Non-pigmented ciliary epithelial cell (primary cell): ENCODE measurements around the gene SRSF12.
"Not testable (repeated sequence)": the region's sequence is repeated elsewhere in the genome, so short reads cannot be mapped to it uniquely, and the experiment has no call there.

Experiments
- DNase-seq: peaks from one replicate; pipeline ENCODE4 v3.0.0-alpha.2; 2010; ENCODE audit warnings: low read depth

The SRSF12 gene

DNA sequence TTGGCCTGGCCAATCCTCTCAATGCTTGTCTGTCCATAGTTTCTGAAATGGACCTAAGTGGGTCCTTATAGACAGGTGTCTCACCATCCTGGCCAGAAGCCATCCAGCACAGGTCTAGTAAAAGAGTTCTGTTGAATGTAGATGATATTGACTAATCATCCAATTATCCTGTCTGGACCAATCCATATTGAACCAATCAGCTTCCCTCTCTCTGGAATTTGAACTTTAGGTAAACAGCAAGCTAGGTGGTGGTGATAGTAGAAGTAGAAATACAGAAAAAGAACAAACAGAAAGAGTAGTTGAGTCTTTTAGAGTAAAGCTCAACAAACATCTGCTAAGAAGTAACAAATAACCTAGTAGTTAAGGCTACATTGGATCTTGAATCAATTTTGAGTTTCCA lies 46.8 kb downstream of the SRSF12 start:
- no peak for DNase-seq

DNA sequence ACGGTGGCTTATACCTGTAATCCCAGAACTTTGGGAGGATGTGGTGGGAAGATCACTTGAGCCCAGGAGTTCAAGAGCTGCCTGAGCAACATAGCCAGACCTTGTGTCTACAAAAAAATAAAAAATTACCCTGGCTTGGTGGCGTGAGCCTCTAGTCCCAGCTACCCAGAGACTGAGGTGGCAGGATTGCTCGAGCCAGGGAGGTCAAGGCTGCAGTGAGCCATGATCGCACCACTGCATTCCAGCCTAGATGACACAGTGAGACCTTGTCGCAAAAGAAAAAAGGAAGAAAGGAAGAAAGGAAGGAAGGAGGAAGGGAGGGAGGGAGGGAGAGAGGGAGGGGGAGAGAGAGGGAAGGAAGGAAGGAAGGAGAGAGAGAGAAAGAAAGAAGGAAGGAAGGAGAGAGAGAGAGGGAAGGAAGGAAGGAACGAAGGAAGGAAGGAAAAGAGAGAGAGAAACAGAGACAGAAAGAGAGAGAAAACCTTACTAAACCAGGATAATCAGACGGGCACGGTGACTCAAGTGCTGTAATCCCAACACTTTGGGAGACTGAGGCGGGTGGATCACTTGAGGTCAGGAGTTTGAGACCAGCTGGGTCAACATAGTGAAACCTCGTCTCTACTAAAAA lies 48.2 kb downstream of the SRSF12 start:
- DNase-seq = no peak

DNA sequence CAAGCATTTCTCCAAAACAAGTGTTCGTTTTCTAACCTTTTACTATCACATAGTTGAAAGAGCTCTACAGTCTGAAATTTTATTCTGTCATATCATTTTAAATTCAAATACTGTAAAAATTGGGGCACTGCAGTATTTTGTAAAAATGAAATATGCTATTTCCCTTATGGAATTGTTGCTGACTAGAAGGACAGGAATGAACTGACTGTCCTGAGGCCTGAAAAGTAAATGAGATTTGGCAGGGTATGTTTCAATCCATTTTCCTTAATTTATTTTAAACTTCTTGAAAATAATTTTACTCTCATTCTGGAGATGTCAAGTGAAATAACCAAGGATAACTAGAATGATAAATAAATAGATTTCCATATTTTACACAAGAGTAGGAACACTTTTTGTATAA lies 49.2 kb downstream of the SRSF12 start:
- DNase-seq = no peak

DNA sequence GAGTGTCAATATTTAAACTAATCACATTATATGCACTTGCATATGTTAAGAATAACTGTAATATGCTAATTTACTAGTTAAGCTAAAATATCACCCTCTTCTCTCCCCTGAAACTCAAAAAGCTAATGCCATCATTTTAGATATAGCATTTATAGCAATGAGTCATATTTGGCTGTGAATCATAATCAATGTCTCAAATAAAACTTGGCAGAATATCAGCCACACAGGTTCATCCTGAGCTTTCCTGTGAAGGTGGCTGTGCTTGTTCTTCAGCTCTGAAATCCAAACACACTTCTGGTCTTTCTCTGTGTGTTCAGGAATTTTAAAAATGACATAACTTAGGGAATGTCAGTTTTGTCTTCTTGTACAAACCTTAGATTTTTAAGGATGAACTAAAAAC lies 50.1 kb downstream of the SRSF12 start:
- no peak for DNase-seq

DNA sequence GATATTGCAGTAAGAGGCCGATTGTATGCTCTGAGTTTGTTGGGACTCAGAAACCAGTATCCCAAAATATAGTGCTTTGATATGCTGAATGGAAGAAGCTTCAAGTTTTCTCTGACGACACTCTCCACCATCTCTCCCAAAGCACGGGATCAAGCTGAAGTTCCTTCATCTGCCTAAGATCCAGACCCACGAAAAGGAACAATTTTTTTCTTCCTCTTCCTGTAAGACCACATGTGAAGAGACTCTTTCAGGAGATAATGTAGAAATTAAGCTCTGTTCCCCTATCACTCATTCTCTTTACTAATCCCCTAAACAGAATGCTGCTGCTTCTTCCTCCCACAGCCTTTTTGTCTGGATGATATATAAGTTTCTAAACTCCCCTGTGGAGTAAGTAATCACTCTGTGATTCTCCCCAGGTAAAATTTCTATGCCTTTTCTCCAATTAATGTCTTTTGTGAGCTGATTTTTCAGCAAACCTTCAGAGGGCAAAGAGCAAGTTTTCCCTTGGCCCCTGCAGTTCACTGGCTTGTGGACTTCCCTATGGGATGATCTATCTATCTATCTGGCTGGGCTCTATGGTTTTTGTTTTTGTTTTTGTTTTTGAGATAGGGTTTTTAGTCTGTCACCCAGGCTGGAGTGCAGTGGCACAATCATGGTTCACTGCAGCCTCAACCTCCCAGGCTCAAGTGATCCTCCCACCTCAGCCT lies 50.8 kb downstream of the SRSF12 start:
- no peak for DNase-seq

DNA sequence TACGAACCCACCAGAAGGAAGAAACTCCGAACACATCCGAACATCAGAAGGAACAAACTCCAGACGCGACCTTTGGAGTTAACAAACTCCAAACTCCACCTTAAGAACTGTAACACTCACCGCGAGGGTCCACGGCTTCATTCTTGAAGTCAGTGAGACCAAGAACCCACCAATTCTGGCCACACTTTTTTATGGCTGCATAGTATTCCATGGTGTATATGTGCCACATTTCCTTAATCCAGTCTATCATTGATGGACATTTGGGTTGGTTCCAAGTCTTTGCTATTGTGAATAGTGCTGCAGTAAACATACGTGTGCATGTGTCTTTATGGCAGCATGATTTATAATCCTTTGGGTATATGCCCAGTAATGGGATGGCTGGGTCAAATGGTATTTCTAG lies 51.8 kb downstream of the SRSF12 start:
- not testable (repeated sequence) for DNase-seq

DNA sequence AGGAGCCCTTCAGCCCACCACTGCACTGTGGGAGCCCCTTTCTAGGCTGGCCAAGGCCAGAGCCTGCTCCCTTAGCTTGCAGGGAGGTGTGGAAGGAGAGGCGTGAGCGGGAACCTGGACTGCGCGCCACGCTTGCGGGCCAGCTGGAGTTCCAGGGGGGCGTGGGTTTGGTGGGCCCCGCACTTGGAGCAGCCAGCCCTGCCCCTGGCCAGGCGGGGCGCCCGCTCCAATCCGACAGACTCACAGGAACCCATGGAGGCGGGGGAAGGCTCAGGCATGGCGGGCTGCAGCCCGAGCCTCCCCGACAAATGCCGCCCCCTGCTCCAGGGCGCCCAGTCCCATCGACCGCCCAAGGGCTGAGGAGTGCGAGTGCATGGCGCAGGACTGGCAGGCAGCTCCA lies 52.9 kb downstream of the SRSF12 start:
- DNase-seq = not testable (repeated sequence)

DNA sequence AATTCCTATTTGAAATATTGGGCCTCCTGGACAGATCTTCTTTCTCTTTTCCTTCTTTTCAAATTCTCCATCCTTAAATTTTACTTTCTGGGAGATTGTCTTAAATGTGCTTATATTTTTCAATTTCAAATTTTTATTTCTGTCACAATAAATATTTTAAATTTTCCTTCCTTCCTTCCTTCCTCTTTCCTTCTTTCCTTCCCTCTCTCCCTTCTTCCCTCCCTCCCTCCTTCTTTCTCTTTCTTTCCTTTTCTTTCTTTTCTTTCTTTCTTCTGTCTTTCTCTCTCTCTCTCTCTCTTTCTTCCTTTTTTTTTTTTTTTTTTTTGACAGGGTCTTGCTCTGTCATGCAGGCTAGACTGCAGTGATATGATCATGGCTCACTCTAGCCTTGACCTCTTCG lies 54.0 kb downstream of the SRSF12 start:
- DNase-seq = no peak

DNA sequence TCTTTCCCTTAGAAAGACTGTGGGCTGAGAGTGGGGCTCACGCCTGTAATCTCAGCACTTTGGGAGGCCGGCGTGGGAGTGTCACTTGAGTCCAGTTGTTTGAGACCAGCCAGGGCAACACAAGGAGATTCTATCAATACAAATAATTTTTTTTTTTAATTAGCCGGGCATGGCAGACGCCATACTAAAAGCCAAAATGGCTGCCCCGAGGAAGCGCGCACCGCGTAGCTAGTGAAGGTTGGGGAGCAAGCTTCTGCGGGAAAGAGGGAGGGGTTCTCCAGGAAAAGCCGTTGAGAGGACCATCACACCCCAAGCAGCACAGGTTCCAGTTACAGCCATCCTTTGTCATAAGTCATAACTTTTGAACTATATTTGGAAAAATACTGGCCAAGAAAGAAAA lies 58.6 kb downstream of the SRSF12 start:
- no peak for DNase-seq

DNA sequence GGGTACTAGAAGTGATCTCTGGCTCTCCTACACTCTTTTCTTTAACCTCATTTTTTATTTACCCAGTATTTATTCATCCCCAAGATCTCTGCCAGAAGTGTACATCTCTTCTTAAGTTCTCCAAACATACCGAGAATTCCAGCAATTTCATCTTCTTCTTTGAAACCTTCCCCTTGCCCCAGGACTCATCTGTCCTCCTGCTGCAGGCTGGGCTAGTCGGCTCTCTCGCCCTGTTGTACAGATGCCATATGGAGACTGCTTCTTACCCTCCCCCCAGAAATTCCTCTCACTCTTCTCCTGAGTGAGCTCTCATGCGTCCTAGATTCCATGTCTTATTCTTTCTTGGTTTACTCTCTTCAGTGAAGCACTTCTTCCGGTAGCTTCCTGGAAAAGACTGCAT lies 59.2 kb downstream of the SRSF12 start:
- no peak for DNase-seq

DNA sequence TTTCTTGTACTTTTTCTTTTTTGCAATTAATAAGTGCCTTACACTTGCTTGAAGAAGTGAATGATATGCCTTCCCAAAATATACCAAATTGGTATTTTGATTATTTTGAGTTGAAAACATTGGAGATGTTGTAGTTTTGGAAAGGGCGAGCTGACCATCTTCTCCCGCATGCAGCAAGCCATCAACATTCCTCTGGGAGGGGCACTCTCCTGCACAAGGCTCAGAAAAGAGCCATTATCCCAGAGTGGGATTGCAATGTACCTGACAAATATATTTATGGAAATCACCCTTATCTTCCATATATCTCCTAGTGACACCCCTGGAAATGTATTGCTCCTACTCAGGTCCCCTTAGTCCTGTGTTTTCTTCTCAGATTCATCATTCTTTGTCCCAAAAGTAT lies 60.1 kb downstream of the SRSF12 start:
- DNase-seq = no peak

DNA sequence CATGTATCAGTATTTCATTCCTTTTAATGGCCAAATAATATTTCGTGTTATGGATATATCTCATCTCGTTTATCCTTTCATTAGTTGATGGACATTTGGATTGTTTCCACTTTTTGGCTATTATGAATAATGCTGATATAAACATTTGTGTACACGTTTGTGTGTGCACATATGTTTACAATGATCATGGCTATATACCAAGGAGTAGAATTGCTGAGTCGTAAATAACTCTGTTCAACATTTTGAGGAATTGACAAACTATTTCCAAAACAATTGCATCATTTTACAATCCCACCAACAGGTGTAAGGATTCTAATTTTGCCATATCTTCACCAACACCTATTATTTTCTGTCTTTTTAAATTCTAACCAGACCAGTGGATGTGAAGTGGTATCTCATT lies 63.7 kb downstream of the SRSF12 start:
- no peak for DNase-seq

DNA sequence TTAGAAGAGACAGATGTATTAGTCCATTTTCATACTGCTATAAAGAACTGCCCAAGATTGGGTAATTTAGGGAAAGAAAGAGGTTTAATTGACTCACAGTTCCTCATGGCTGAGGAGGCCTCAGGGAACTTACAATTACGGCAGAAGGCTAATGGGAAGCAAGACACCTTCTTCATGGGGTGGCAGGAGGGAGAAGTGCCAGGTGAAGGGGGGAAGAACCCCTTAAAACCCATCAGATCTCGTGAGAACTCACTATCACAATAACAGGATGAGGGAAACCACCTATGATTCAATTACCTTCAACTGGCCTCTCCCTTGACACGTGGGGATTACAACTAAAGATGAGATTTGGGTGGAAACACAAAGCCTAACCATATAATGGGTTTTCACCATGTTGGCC lies 66.2 kb downstream of the SRSF12 start:
- DNase-seq = no peak

DNA sequence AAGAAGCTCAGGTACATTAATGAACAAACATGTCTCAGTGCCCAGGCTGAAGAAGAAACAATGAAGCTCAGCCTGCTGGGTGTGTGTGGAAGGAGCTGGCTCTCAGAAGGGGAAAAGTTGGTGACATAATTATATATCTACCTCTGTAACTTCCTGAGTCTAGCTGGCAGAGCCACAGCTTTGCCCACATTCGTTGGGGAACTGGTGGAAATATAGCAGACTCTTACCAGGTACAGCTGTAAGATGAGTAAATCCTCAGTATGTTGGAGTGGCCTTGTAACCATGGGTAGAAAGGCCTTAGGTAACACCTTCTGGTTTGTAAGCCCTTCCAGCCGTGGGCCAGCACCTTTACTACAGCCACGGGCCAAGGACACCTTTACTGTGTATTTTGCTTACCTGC lies 67.2 kb downstream of the SRSF12 start:
- no peak for DNase-seq

DNA sequence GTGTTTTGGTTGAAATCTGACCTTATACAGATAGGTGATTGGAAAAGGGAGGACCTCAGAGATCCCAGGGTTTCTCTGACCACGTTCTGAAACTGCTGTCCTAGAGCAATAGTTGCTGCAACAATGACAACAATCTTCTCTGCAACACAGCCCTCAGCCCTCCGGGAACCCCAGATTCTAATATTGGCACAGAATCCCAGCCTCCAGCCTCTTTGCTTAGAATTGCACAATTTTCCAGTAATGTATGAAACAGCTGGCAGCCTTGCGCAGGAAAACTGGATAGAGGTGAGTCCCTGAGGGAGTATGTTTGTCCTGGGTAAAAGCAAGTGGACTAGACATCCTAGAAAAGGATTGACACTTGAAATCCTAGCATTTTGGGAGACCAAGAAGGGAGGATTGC lies 67.7 kb downstream of the SRSF12 start:
- DNase-seq = no peak

DNA sequence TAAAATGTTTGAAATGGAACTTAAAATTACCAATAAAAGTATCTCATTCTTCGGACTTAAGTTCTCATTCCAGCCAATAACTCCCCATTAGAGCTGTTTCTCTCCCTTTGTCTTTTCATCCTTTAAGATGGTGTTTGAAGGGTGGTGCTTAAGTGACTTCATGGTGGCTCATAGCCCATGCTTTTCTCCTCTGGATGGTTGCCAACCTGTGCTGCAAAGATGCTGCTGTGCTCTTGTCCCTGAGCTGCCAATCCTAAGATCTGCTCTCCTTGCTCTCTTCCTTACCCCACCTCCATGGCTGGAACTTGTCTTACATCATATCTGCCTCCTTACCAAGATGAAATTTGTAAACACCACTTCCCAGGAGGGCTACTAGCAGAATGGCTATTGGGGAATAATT lies 68.9 kb downstream of the SRSF12 start:
- no peak for DNase-seq

DNA sequence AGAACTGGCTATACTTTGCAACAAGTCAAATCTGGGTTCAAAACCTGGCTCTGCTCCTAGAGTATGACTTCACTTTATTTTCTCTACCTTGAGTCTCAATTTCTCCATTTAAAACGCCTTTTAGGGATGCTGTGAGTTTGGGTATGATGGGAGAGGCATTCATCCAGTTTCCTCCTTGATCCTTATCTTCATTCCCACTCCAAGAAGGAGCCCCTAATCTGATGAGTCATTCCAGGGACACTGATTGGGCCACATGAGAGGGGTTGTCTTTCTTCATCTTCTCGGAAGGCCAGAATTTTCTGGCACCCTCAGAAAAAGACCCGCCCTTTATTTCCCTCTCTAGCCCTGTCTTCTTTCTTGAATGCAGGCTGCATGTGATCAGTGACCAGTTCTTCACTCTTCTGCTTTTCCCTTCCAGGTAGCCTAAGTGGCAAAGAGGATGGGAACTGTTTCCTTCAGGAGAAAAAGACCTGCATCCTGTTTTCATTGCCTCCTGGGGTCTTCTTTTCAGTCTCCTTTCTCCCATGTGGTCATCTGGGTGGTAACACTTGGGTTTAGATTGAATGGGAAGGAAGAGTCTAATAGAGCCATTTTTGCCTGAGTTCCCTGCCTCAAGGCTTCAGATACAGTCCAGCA lies 69.5 kb downstream of the SRSF12 start:
- no peak for DNase-seq

DNA sequence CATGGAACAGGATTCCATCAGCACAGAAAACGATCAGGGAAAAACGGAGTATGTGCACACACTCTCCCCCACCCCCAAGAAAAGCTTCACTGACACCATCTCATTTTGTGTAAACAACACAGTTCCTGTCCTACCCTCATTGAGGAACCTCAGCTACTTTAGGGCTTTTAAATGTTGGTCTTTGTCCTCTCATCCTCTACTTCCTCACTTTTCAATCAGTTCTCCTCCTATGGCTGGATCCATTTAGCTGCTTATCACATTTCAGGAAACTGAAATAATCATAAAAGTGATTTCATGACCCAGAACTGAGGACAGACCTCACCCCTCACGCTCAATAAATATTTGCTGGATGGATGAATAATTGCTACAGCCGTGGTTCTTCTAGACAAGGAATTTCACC lies 70.4 kb downstream of the SRSF12 start:
- no peak for DNase-seq
